ENCODE measurements around the gene ALKAL2. TPM values are rescaled to one million over a fixed set of nuclear protein-coding genes. Genes with fewer than 3 reads are reported as not detected.

Gene ALKAL2
- total RNA-seq, 4 donors from 2014 or later = 0.96 to 2.5 TPM; not detected in 2

DNA sequence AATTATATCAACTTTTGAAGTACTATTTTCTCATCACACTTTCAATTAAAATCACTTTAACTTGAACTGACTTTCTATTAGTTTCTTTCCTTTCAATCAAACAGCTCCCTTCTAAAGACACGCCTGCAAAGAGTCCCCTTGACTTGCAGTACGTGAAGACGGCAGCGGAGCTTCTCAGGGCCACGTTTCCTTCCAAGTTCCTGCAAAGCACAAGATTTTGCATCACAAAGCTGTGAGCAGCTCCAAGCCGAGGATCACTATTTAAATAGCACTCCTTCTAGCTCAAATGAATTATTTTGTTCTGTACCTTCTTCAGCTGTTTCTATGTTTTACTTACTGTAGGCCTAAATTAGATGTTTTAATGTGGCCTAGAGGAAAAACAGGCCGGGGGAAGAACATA, 54.9 kb downstream of the ALKAL2 start:
- DNase-seq = no peak
- H3K27me3 ChIP-seq = no peaks in the 10 kb centered on the region
- TF ChIP-seq EP300 (IDR thresholded peaks at IDR 0.05; ENCODE audit: low read depth) (no peak), POLR2A (IDR thresholded peaks at IDR 0.05) (no peak), POLR2AphosphoS5 (IDR thresholded peaks at IDR 0.05) (no peak), CTCF (IDR thresholded peaks at IDR 0.05) (no peak)
- no peak overlapping the region for H3K27ac ChIP-seq
- H3K4me3 ChIP-seq = no peak overlapping the region
- WGBS, 2 donors (ENCODE audit: low coverage in 1 of 2) = 83 to 88% methylated on average over 7 of the region's 7 CpGs
- H3K4me1 ChIP-seq = no peaks in the 10 kb centered on the region
- in situ Hi-C loops (cut with MboI; ENCODE audit: low pct_ligation_motif_present in 1 of 4, low pct_unique_long_range_greater_than_20kb in 1 of 4, low sequenced_read_pairs in 3 of 4) (no loop called here), intact Hi-C loops (cut with DNase I; ENCODE audit: low total_unique reads) (no loop called here)
- peaks cover 0 to 14% (median 3%) of the 10 kb centered on the region in 4 donors for H3K36me3 ChIP-seq
- no peaks in the 10 kb centered on the region for H3K9me3 ChIP-seq

- in situ Hi-C loops (cut with MboI; ENCODE audit: low pct_ligation_motif_present in 1 of 4, low pct_unique_long_range_greater_than_20kb in 1 of 4, low sequenced_read_pairs in 3 of 4) = no loop called here
- H3K4me1 ChIP-seq = no peaks in the 10 kb centered on the region
- H3K27ac ChIP-seq = no peak overlapping the region
- DNase-seq = no peak
- intact Hi-C loops (cut with DNase I; ENCODE audit: low total_unique reads) = no loop called here
- H3K27me3 ChIP-seq = no peaks in the 10 kb centered on the region
- TF ChIP-seq CTCF (IDR thresholded peaks at IDR 0.05) (no peak), EP300 (IDR thresholded peaks at IDR 0.05; ENCODE audit: low read depth) (no peak), POLR2AphosphoS5 (IDR thresholded peaks at IDR 0.05) (no peak), POLR2A (IDR thresholded peaks at IDR 0.05) (no peak)
- no peak overlapping the region for H3K4me3 ChIP-seq
- H3K36me3 ChIP-seq = peaks cover 0 to 14% (median 3%) of the 10 kb centered on the region in 4 donors
- H3K9me3 ChIP-seq = no peaks in the 10 kb centered on the region
- 75 to 87% methylated on average over 9 of the region's 9 CpGs for WGBS, 2 donors (ENCODE audit: low coverage in 1 of 2)
Measured at GRCh38 chr2:231521-232185, 56.2 kb downstream of the ALKAL2 start.

Other genes starting within 250 kb of the ALKAL2 start
- 10 to 100 TPM; 23.7 to 53.9 (median 41.8) TPM for gene FAM110C, start 241.6 kb downstream of the ALKAL2 start, total RNA-seq
- 100 to 1,000 TPM in 2 of 4 donors, 10 to 100 TPM in 2; 70.7 to 344 (median 98.0) TPM for gene SH3YL1, start 24.1 kb downstream of the ALKAL2 start, total RNA-seq
- gene ACP1, start 23.1 kb downstream of the ALKAL2 start, total RNA-seq = 10 to 100 TPM; 21.3 to 96.1 (median 66.4) TPM

Measured in transverse colon (tissue), 4 donors.